ENCODE results near the gene LOXL3.
A peak's percentile ranks its signal among the peaks of the same experiment; 100 is the strongest.

Gene LOXL3

GRCh38 chr2:74551530-74551929 is 2.2 kb downstream of the LOXL3 start:
- TF ChIP-seq CTCF (IDR thresholded peaks at IDR 0.05; ENCODE audit: insufficient read depth, missing control alignments) = no peak
- FAIRE-seq (no peak), DNase-seq (ENCODE audit: insufficient read length, low spot score) (no peak)

DNA sequence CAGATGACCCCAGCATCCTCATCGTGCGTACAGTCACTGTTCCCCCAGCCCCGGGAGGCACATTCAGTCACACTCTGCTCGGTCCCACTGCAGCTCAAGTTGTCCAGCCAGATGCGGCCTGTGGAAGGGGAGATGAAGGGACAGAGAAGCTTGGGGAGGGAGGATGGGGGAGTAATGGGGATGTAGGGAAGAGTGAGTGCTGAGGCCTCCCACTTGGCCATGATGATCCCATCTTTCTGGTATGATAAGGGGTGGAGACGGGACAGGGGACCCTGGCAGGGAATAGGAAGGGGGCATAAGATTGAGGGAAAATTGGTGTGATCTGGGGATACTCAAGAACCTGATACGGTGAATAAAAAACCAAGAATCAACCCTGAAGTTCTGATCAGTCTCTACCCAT is 3.5 kb downstream of the LOXL3 start:
- DNase-seq (ENCODE audit: insufficient read length, low spot score) (no peak), FAIRE-seq (no peak)
- TF ChIP-seq CTCF (IDR thresholded peaks at IDR 0.05; ENCODE audit: insufficient read depth, missing control alignments) = no peak

DNA sequence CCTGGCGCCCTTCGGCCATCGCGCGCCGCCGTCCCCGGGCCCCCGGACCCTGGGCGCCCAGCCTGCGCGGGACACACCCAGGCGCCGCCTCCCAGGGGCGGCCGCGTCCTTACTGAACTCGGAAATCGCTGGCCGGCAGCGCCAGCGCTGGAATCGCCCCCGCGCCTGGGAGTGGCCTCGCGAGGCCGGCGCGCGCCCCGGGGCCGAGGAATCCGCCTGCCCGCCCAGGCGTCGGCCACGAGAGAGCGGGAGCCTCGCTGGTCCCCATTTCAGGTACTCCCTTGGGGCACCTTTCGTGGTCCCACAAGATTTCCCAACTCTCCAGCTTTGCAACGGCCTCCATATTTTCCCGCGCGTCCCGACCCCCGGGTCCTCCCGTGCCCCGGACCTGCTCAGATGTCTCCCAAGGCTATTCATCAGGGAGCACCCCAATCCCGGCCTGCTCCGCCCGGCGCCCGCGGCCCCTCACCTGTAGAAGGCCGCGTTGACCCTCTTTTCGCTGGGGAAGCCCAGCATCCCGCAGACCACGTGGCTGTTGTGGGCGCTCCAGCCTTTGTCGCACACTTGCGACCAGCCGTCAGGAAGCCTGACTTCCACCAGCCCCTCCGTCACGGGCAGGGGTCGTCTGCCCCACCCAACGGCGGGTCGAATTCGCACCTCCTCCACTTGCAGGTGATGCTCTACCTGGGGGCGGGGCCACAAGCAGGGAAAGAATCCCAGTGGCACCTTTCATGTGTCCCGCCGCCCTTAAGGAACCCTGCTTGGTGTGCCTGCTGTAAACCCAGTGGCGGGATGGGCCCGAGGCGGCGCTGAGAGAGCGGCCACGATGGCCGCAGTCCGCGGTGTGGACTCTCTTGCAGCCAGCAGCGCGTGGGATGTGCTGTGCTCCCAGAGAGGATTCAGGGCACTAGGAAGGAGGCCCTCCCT is 4.6 kb downstream of the LOXL3 start:
- TF ChIP-seq CTCF (IDR thresholded peaks at IDR 0.05; ENCODE audit: insufficient read depth, missing control alignments) = no peak
- DNase-seq (ENCODE audit: insufficient read length, low spot score) (peak; percentile 50), FAIRE-seq (no peak)

GRCh38 chr2:74548285-74548899 is 5.3 kb downstream of the LOXL3 start:
- FAIRE-seq = no peak
- TF ChIP-seq CTCF (IDR thresholded peaks at IDR 0.05; ENCODE audit: insufficient read depth, missing control alignments) = no peak
- DNase-seq (ENCODE audit: insufficient read length, low spot score) = no peak

GRCh38 chr2:74546004-74546403 is 7.7 kb downstream of the LOXL3 start:
- DNase-seq (ENCODE audit: insufficient read length, low spot score) (no peak), FAIRE-seq (no peak)
- TF ChIP-seq CTCF (IDR thresholded peaks at IDR 0.05; ENCODE audit: insufficient read depth, missing control alignments) = no peak

DNA sequence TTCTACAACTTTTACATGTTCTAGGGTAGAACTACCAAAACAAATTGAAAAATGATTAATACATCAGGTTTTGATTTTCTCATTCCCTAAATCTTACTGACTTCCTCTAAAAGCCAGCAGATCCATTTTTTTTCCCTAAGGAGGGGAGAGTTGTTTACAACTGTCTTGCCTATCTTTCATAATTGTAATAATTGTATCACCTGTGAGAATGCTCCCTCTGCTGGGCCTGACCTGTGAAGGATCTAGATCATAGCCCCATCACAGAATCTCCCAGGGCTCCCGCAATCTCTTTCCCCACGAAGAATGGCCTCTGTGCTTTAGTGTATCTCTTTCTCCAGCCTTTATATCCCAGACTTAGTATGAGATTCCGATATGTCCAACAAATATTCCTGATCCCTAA is 9.1 kb downstream of the LOXL3 start:
- DNase-seq (ENCODE audit: insufficient read length, low spot score) (no peak), FAIRE-seq (no peak)
- TF ChIP-seq CTCF (IDR thresholded peaks at IDR 0.05; ENCODE audit: insufficient read depth, missing control alignments) = no peak

DNA sequence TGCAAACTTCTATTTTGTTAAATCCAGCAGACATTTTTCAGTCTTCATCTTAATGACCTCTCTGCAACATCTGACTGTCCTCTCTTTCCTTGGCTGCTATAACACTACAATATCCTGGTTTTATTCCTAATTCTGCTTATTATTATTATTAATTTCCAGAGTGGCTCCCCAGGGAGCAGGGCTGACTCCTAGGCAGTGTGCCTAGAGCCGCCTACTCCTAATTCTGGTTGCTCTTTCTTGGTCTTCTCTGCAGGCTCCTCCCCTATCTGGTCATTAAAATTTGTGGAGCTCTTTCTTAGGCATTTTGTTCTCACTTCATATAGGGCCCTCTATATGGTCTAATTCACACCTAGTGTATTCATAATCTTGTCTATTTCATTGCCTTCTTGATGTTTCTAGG is 10.8 kb downstream of the LOXL3 start:
- DNase-seq (ENCODE audit: insufficient read length, low spot score) = no peak
- TF ChIP-seq CTCF (IDR thresholded peaks at IDR 0.05; ENCODE audit: insufficient read depth, missing control alignments) = no peak
- no peak for FAIRE-seq
